GM23338 (cell line): ENCODE measurements around the gene SLC25A6.

ENCODE experiments used
- CTCF ChIP-seq, 2 experiments: fragments of 200-600 bp in 1 of 2; sonication (generic) in 1 of 2; conservative IDR thresholded peaks; 2 replicates each; pipeline versions ENCODE4 v1.5.1 to v1.6.1; 2016 to 2017; ENCODE audit warnings: antibody characterized with exemption in 2 of 2, low read depth in 2 of 2, mild to moderate bottlenecking in 2 of 2, moderate library complexity in 1 of 2
- EZH2 ChIP-seq: fragments of 200-600 bp; sonication (generic); IDR thresholded peaks from one replicate; pipeline ENCODE4 v1.8.0; 2017; ENCODE audit warnings: antibody characterized with exemption, mild to moderate bottlenecking, low read depth; ENCODE audit not compliant: unreplicated experiment
- EZH2phosphoT487 ChIP-seq: fragments of 200-600 bp; sonication (generic); IDR thresholded peaks from one replicate; pipeline ENCODE4 v1.8.1; 2018; ENCODE audit warnings: antibody characterized with exemption; ENCODE audit not compliant: unreplicated experiment
- JUNB ChIP-seq: IDR thresholded peaks from one replicate; pipeline ENCODE4 v1.6.1; 2016; ENCODE audit warnings: antibody characterized with exemption; ENCODE audit not compliant: unreplicated experiment

- no peak for TF ChIP-seq CTCF (conservative IDR thresholded peaks at IDR 0.05; ENCODE audit: low read depth in 2 of 2)
- no peak for TF ChIP-seq EZH2
- no peak for TF ChIP-seq JUNB
- no peak for TF ChIP-seq EZH2phosphoT487
Observed at GRCh38 chrX:1411326-1411725, 19.4 kb upstream of the SLC25A6 start.
